ENCODE results near the gene HAL. TPM values are rescaled to one million over a fixed set of nuclear protein-coding genes. Genes with fewer than 3 reads are reported as not detected.
A peak's percentile ranks its signal among the peaks of the same experiment; 100 is the strongest.

Gene HAL
- total RNA-seq, 2 experiments from 2014 or later: 0.56 to 0.58 TPM

DNA sequence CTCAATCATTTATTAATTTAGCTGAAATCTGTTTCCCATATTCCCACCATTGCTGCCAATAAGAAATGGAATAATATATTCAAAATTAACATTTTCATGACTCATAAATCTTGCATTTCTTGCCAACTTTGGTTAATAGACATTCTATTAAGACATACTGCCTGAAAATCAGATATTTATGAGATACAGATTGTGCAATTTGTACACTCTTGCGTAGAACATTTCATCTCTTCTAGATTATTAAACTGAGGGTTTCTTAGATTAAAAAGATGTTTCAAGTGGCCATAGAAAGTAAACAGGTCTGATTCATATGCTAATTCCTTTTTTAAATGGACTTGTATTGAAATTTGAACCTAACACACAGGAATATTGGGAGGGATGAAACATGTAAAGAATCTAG lies 30.2 kb upstream of the HAL start:
- Mint-ChIP-seq H3K36me3 (peaks cover 15% of the 10 kb centered on the region), H3K9me3 (no peaks in the 10 kb centered on the region), H3K4me3 (no peak overlapping the region), H3K27ac (no peak overlapping the region), H3K4me1 (peaks cover 20% of the 10 kb centered on the region), H3K27me3 (no peaks in the 10 kb centered on the region)
- no peak for DNase-seq

GRCh38 chr12:96025518-96025917 lies 29.4 kb upstream of the HAL start:
- Mint-ChIP-seq H3K9me3 (no peaks in the 10 kb centered on the region), H3K27me3 (no peaks in the 10 kb centered on the region), H3K27ac (no peak overlapping the region), H3K36me3 (peaks cover 15% of the 10 kb centered on the region), H3K4me1 (peaks cover 17% of the 10 kb centered on the region), H3K4me3 (no peak overlapping the region)
- DNase-seq: no peak

DNA sequence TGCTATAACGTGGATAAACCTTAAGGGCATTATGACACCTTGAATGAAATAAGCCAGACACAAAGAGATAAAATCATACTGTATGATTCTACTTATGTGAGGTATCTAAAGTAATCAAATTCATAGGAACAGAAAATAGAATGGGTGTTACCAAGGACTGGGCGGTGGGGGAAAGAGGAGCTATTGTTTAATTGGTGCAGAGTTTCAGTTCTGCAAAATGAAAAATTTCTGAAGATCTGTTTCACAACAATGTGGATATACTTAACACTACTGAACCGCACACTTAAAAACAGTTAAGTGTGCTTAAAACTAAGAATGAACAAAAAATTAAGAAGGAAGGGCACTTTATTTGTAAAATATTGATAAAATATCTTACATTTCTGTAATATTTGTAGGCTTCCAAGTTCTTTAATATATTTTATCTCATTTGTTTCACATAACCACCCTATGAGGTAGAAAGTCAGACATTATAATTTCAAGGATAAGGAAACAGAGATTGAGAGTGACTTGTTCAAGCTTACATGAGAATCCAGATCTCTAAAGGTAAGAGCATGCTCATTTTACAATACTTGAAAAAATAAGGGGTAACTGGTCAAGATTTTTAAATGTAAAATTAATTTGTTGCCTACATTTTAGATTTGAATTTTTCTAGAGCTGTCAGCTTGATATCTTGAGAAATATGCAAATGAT lies 24.3 kb upstream of the HAL start:
- no peaks in the 10 kb centered on the region for H3K27me3 Mint-ChIP-seq
- DNase-seq: no peak
- H3K27ac Mint-ChIP-seq: no peak overlapping the region
- H3K9me3 Mint-ChIP-seq: no peaks in the 10 kb centered on the region
- no peak overlapping the region for H3K4me3 Mint-ChIP-seq
- H3K4me1 Mint-ChIP-seq: peaks cover 3% of the 10 kb centered on the region
- peaks cover 15% of the 10 kb centered on the region for H3K36me3 Mint-ChIP-seq

GRCh38 chr12:96015672-96016071 lies 19.5 kb upstream of the HAL start:
- Mint-ChIP-seq H3K9me3 (no peaks in the 10 kb centered on the region), H3K36me3 (peaks cover 14% of the 10 kb centered on the region), H3K27me3 (no peaks in the 10 kb centered on the region), H3K4me1 (no peaks in the 10 kb centered on the region), H3K27ac (no peak overlapping the region), H3K4me3 (no peak overlapping the region)
- no peak for DNase-seq

- Mint-ChIP-seq H3K4me3 (no peak overlapping the region), H3K36me3 (peaks cover 14% of the 10 kb centered on the region), H3K27ac (no peak overlapping the region), H3K27me3 (no peaks in the 10 kb centered on the region), H3K9me3 (no peaks in the 10 kb centered on the region), H3K4me1 (no peaks in the 10 kb centered on the region)
- DNase-seq: no peak
Measured at GRCh38 chr12:96014943-96015599, 18.9 kb upstream of the HAL start.

- no peaks in the 10 kb centered on the region for H3K9me3 Mint-ChIP-seq
- H3K27ac Mint-ChIP-seq: no peak overlapping the region
- H3K36me3 Mint-ChIP-seq: peaks cover 12% of the 10 kb centered on the region
- DNase-seq: no peak
- no peak overlapping the region for H3K4me3 Mint-ChIP-seq
- no peaks in the 10 kb centered on the region for H3K4me1 Mint-ChIP-seq
- no peaks in the 10 kb centered on the region for H3K27me3 Mint-ChIP-seq
Measured at GRCh38 chr12:96007729-96008128, 11.6 kb upstream of the HAL start.

DNA sequence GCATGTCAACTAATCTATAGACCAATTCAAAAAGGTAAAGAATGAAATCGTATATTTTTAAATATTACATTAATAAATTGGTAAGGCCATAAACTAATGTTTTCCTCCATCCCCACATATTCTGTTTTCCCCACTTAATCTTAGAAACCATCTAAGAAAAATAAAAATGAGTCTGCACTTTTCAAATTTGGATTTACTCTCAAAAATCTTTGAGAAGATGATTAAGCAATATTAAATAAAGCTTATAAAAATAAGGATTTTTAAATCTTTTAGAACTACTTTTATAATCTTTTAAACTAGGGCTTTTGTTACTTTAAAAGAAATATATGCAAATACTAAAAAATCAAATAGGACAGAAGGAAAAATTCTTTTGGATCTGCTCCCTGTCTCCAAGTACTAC lies 10.6 kb upstream of the HAL start:
- no peaks in the 10 kb centered on the region for H3K9me3 Mint-ChIP-seq
- peaks cover 9% of the 10 kb centered on the region for H3K36me3 Mint-ChIP-seq
- no peak overlapping the region for H3K27ac Mint-ChIP-seq
- H3K27me3 Mint-ChIP-seq: no peaks in the 10 kb centered on the region
- H3K4me3 Mint-ChIP-seq: no peak overlapping the region
- H3K4me1 Mint-ChIP-seq: no peaks in the 10 kb centered on the region
- DNase-seq: no peak

- Mint-ChIP-seq H3K9me3 (no peaks in the 10 kb centered on the region), H3K27ac (peak overlapping the region; percentile 14), H3K36me3 (peaks cover 9% of the 10 kb centered on the region), H3K27me3 (no peaks in the 10 kb centered on the region), H3K4me1 (peaks cover 7% of the 10 kb centered on the region), H3K4me3 (no peak overlapping the region)
- DNase-seq: no peak
Measured at GRCh38 chr12:96000858-96001257, 4.7 kb upstream of the HAL start.

- Mint-ChIP-seq H3K9me3 (no peaks in the 10 kb centered on the region), H3K4me3 (no peak overlapping the region), H3K27ac (no peak overlapping the region), H3K4me1 (peaks cover 7% of the 10 kb centered on the region), H3K27me3 (no peaks in the 10 kb centered on the region), H3K36me3 (peaks cover 4% of the 10 kb centered on the region)
- DNase-seq: no peak
Measured at GRCh38 chr12:95999484-95999883, 3.3 kb upstream of the HAL start.

GRCh38 chr12:95998611-95999286 lies 2.6 kb upstream of the HAL start:
- peak overlapping the region; percentile 12 for H3K27ac Mint-ChIP-seq
- no peaks in the 10 kb centered on the region for H3K9me3 Mint-ChIP-seq
- no peak overlapping the region for H3K4me3 Mint-ChIP-seq
- DNase-seq: peak; percentile 30
- peaks cover 4% of the 10 kb centered on the region for H3K36me3 Mint-ChIP-seq
- peaks cover 7% of the 10 kb centered on the region for H3K4me1 Mint-ChIP-seq
- no peaks in the 10 kb centered on the region for H3K27me3 Mint-ChIP-seq

DNA sequence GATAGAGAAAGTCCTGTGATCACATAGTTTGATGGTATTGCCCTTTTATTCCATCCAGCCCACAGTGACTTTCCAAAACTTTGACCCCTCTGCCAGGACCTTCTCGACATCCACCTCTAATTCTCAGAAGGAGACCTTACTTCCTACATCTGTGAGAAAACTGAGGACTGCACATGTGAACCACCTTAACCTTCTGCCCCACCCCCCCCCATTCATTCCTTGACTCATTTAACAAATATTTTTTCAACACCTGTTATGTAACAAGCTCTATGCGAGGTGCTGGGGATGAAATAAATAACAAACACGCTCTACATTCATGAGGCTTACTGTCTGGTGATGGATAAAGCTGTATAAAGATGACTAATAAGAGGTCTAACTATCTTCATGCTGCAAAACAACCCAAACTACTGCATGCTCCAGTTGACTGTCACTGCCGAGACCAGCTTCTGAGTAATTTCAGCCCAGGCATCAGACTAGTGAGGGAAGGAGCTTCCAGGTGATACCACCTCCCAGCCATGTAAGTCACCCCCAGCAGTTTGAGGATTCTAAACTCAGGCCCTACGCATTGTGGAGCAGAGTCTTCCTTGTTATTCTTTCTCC lies 1.9 kb upstream of the HAL start:
- H3K4me3 Mint-ChIP-seq: no peak overlapping the region
- no peak for DNase-seq
- H3K27ac Mint-ChIP-seq: no peak overlapping the region

DNA sequence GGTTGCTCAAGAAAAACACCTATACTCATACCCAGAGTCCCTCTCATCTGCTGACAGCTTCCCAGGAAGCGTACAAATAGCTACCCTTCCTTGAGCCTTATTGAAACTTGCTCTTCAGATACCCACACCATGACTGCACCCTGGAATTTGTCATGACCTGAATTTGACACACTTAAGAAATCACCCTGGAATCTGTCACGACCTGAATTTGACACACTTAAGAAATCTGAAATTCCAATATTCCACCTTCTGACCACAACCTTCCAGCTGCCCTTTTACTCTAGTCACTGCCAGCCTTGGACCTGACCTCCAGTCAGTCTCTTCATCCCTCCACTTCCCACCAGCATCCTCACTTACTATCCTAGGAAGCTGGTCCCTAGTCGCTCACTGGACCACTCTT lies 1.1 kb upstream of the HAL start:
- DNase-seq: no peak
- Mint-ChIP-seq H3K4me3 (no peak overlapping the region), H3K36me3 (peaks cover 2% of the 10 kb centered on the region), H3K27ac (no peak overlapping the region), H3K4me1 (peaks cover 7% of the 10 kb centered on the region), H3K27me3 (no peaks in the 10 kb centered on the region), H3K9me3 (no peaks in the 10 kb centered on the region)

More for the DNA sequence above, 1.9 kb upstream of the HAL start:
- Mint-ChIP-seq H3K27me3 (no peaks in the 10 kb centered on the region), H3K4me1 (peaks cover 7% of the 10 kb centered on the region), H3K9me3 (no peaks in the 10 kb centered on the region), H3K36me3 (peaks cover 4% of the 10 kb centered on the region)

GRCh38 chr12:95995238-95996031 lies 709 bp downstream of the HAL start:
- H3K4me3 Mint-ChIP-seq: no peak overlapping the region
- no peaks in the 10 kb centered on the region for H3K27me3 Mint-ChIP-seq
- no peaks in the 10 kb centered on the region for H3K9me3 Mint-ChIP-seq
- DNase-seq: no peak
- peaks cover 2% of the 10 kb centered on the region for H3K36me3 Mint-ChIP-seq
- H3K4me1 Mint-ChIP-seq: peaks cover 7% of the 10 kb centered on the region
- no peak overlapping the region for H3K27ac Mint-ChIP-seq

- Mint-ChIP-seq H3K27ac (no peak overlapping the region), H3K27me3 (no peaks in the 10 kb centered on the region), H3K4me1 (peaks cover 7% of the 10 kb centered on the region), H3K9me3 (no peaks in the 10 kb centered on the region), H3K4me3 (no peak overlapping the region), H3K36me3 (no peaks in the 10 kb centered on the region)
- DNase-seq: no peak
Measured at GRCh38 chr12:95994476-95994875, 1.7 kb downstream of the HAL start.

DNA sequence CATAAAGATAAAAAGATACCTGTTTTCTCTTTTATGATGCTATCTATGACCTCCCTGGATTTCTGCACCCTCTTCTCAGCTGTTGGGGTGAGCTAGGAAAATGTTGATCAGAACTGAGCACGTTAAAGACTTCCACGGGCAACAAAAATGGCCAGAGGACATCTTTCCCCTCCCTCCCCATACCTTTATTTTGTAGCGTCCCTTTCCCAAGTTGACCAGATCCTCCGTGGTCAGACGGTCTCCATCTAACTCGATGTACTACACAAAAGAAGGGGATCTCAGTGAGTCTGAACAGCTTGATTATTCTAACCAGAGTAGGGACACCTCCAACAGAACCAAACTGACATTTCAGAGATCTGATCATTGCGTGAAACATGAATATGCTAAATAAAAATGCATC lies 2.2 kb downstream of the HAL start:
- no peak overlapping the region for H3K27ac Mint-ChIP-seq
- H3K4me3 Mint-ChIP-seq: no peak overlapping the region
- H3K9me3 Mint-ChIP-seq: no peaks in the 10 kb centered on the region
- H3K4me1 Mint-ChIP-seq: peaks cover 6% of the 10 kb centered on the region
- no peaks in the 10 kb centered on the region for H3K36me3 Mint-ChIP-seq
- H3K27me3 Mint-ChIP-seq: no peaks in the 10 kb centered on the region
- DNase-seq: no peak

All from activated naive CD8-positive, alpha-beta T cell treated with anti-CD3 and anti-CD28 coated beads for 36 hours (primary cell).